Breast epithelium (tissue), 3 donors: ENCODE measurements around the gene CFAP251.

Experiments used
- POLR2AphosphoS5 ChIP-seq, 3 donors: sonication (generic); formaldehyde crosslinking; IDR thresholded peaks; one replicate each; pipeline ENCODE4 v1.6.1; 2017; ENCODE audit warnings: antibody characterized with exemption in 3 of 3
- TF ChIP-seq, protein P1 (sequence below), 3 donors: fragments of 450-650 bp; IDR thresholded peaks; one replicate each; pipeline ENCODE4 v1.5.1; 2016 to 2017; ENCODE audit warnings: antibody characterized with exemption in 3 of 3, mild to moderate bottlenecking in 3 of 3, moderate library complexity in 3 of 3

DNA sequence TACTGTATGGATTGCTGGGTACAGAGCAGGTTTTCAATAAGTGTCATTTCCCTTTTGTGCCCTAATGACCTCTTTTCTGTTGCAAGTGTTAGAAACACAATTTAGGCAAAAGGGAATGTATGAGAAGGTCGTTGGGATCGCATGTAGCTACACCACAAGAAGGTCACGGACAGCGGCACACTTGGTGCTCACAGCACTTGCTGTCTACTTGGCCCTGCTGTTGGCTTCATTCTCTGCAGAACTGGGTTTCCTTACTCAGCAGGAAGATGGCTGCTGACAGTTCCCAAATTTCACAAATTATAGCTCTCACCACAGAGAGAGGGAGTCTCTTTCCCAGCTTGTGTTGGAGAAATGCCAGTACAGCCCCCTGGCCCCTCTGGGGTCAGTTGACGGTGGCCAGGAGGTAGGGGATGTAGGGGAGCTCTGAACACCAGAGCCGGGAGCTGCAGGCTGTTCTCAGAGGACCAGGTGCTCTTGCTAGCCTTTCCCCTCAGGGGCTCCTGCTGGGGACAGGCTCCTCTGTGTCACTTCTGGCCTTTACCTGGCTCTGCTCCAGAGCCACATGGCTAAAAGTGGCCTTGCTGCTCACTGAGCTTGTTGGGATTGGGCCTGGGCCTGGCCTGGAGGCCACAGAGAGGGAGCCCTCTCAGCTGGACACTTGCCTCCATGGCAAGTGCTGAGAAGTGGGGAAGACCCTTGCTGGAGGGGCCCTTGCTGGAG lies 52.3 kb downstream of the CFAP251 start:
- TF ChIP-seq, protein P1, sequence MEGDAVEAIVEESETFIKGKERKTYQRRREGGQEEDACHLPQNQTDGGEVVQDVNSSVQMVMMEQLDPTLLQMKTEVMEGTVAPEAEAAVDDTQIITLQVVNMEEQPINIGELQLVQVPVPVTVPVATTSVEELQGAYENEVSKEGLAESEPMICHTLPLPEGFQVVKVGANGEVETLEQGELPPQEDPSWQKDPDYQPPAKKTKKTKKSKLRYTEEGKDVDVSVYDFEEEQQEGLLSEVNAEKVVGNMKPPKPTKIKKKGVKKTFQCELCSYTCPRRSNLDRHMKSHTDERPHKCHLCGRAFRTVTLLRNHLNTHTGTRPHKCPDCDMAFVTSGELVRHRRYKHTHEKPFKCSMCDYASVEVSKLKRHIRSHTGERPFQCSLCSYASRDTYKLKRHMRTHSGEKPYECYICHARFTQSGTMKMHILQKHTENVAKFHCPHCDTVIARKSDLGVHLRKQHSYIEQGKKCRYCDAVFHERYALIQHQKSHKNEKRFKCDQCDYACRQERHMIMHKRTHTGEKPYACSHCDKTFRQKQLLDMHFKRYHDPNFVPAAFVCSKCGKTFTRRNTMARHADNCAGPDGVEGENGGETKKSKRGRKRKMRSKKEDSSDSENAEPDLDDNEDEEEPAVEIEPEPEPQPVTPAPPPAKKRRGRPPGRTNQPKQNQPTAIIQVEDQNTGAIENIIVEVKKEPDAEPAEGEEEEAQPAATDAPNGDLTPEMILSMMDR (IDR thresholded peaks at IDR 0.05) = no peak
- no peak for TF ChIP-seq POLR2AphosphoS5 (IDR thresholded peaks at IDR 0.05)
